HG03432 (cell line): ENCODE measurements around the gene ALDH3B2.
"Not testable (repeated sequence)": the region's sequence is repeated elsewhere in the genome, so short reads cannot be mapped to it uniquely, and the experiment has no call there.

Experiments used
- ATAC-seq: cut with Tn5 transposase; IDR thresholded peaks from one replicate; pipeline ENCODE4 v1.9.1; 2021; ENCODE audit warnings: mild to moderate bottlenecking, moderate library complexity; ENCODE audit not compliant: unreplicated experiment

The ALDH3B2 gene

GRCh38 chr11:67662835-67663531 lies 11.4 kb downstream of the ALDH3B2 start:
- no peak for ATAC-seq

GRCh38 chr11:67662142-67662834 lies 12.1 kb downstream of the ALDH3B2 start:
- no peak for ATAC-seq

GRCh38 chr11:67660752-67661151 lies 13.7 kb downstream of the ALDH3B2 start:
- ATAC-seq = not testable (repeated sequence)

GRCh38 chr11:67659651-67660165 lies 14.7 kb downstream of the ALDH3B2 start:
- not testable (repeated sequence) for ATAC-seq

- no peak for ATAC-seq
Measured at GRCh38 chr11:67657300-67657699, 17.1 kb downstream of the ALDH3B2 start.

- ATAC-seq = no peak
Measured at GRCh38 chr11:67656278-67656922, 18.0 kb downstream of the ALDH3B2 start.

GRCh38 chr11:67654225-67654624 lies 20.2 kb downstream of the ALDH3B2 start:
- ATAC-seq = no peak

GRCh38 chr11:67652965-67653845 lies 21.2 kb downstream of the ALDH3B2 start:
- ATAC-seq = no peak

- no peak for ATAC-seq
Measured at GRCh38 chr11:67651976-67652781, 22.2 kb downstream of the ALDH3B2 start.

GRCh38 chr11:67649634-67650510 lies 24.6 kb downstream of the ALDH3B2 start:
- no peak for ATAC-seq

- ATAC-seq = no peak
Measured at GRCh38 chr11:67648796-67649613, 25.4 kb downstream of the ALDH3B2 start.

GRCh38 chr11:67648140-67648795 lies 26.2 kb downstream of the ALDH3B2 start:
- peak; percentile 58 for ATAC-seq

GRCh38 chr11:67647471-67647870 lies 27.0 kb downstream of the ALDH3B2 start:
- no peak for ATAC-seq

GRCh38 chr11:67646535-67647336 lies 27.7 kb downstream of the ALDH3B2 start:
- no peak for ATAC-seq

- no peak for ATAC-seq
Measured at GRCh38 chr11:67645521-67646461, 28.6 kb downstream of the ALDH3B2 start.
